ENCODE data around the gene EIF4G1. TPM values are rescaled to one million over a fixed set of nuclear protein-coding genes. Genes with fewer than 3 reads are reported as not detected.
"Not testable (repeated sequence)": the region's sequence is repeated elsewhere in the genome, so short reads cannot be mapped to it uniquely, and the experiment has no call there.

Gene EIF4G1
- total RNA-seq, result 100 to 1,000 TPM; 233 to 431 (median 300) TPM

- peaks cover 0 to 22% of the 10 kb centered on the region in 2 donors for H3K36me3 ChIP-seq
- WGBS, 2 donors (ENCODE audit: low coverage in 1 of 2), result 0% methylated on average over 5 to 6 of the region's 40 CpGs
- ATAC-seq, result peak; percentile 91
Observed at GRCh38 chr3:184314363-184314699, at the start of gene EIF4G1. Gene EIF4G1 (plus strand): TSS chr3:184314606. CDS start chr3:184315797, 1,191 bp downstream.

GRCh38 chr3:184267249-184267648 is 47.2 kb upstream of the EIF4G1 start:
- H3K27ac ChIP-seq, H3K9me3 ChIP-seq, H3K4me3 ChIP-seq, H3K4me1 ChIP-seq, ATAC-seq, H3K36me3 ChIP-seq: not testable (repeated sequence)
- H3K27me3 ChIP-seq, result peaks cover 93% of the 10 kb centered on the region
- 56% methylated on average over 1 of the region's 1 CpG; no CpG with 5 or more reads in 1 of the 2 donors for WGBS, 2 donors (ENCODE audit: low coverage in 1 of 2)

More at GRCh38 chr3:184314363-184314699, at the start of gene EIF4G1:
- Histone ChIP-seq H3K9me3 (no peaks in the 10 kb centered on the region), H3K27me3 (no peaks in the 10 kb centered on the region), H3K4me1 (peaks cover 0 to 47% (median 29%) of the 10 kb centered on the region in 3 donors), H3K4me3 (peak within 1 kb of the TSS; percentile 53 to 86), H3K27ac (peak within 1 kb of the TSS; percentile 81 to 100 (median 96))
- TF ChIP-seq CTCF (IDR thresholded peaks at IDR 0.05) (no peak), EP300 (IDR thresholded peaks at IDR 0.05) (no peak), POLR2A (IDR thresholded peaks at IDR 0.05) (peak; percentile 30 to 41), POLR2AphosphoS5 (IDR thresholded peaks at IDR 0.05) (peak; percentile 78)

- TF ChIP-seq POLR2A (IDR thresholded peaks at IDR 0.05) (no peak), POLR2AphosphoS5 (IDR thresholded peaks at IDR 0.05) (no peak), CTCF (IDR thresholded peaks at IDR 0.05) (no peak)
- H3K4me1 ChIP-seq, result peaks cover 0 to 8% (median 0%) of the 10 kb centered on the region in 3 donors
- no peaks in the 10 kb centered on the region for H3K36me3 ChIP-seq
- 73% methylated on average over 1 of the region's 1 CpG; no CpG with 5 or more reads in 1 of the 2 donors for WGBS, 2 donors (ENCODE audit: low coverage in 1 of 2)
- no peak overlapping the region for H3K4me3 ChIP-seq
- no peaks in the 10 kb centered on the region for H3K9me3 ChIP-seq
- H3K27ac ChIP-seq, result no peak overlapping the region
- ATAC-seq, result no peak
- peaks cover 96% of the 10 kb centered on the region for H3K27me3 ChIP-seq
Observed at GRCh38 chr3:184272269-184272668, 42.1 kb upstream of the EIF4G1 start.

GRCh38 chr3:184275381-184275701 is 39.1 kb upstream of the EIF4G1 start:
- WGBS, 2 donors (ENCODE audit: low coverage in 1 of 2), result 45 to 50% methylated on average over 3 to 5 of the region's 12 CpGs
- Histone ChIP-seq H3K4me3 (no peak overlapping the region), H3K4me1 (peaks cover 0 to 8% (median 0%) of the 10 kb centered on the region in 3 donors), H3K36me3 (no peaks in the 10 kb centered on the region), H3K27ac (no peak overlapping the region), H3K27me3 (peaks cover 75% of the 10 kb centered on the region), H3K9me3 (no peaks in the 10 kb centered on the region)
- TF ChIP-seq POLR2A (IDR thresholded peaks at IDR 0.05) (no peak), EP300 (IDR thresholded peaks at IDR 0.05) (no peak)
- no peak for ATAC-seq

GRCh38 chr3:184275961-184276910 is 38.2 kb upstream of the EIF4G1 start, which contains the start of gene ECE2:
Gene ECE2 (plus strand): TSS chr3:184276022. CDS start chr3:184276154, 132 bp downstream.
- H3K9me3 ChIP-seq, result no peaks in the 10 kb centered on the region
- H3K36me3 ChIP-seq, result no peaks in the 10 kb centered on the region
- no peak within 1 kb of the TSS for H3K27ac ChIP-seq
- no peak for ATAC-seq
- no CpG with 5 or more reads among the region's 65 CpGs for WGBS, 2 donors (ENCODE audit: low coverage in 1 of 2)
- peaks cover 0 to 8% (median 0%) of the 10 kb centered on the region in 3 donors for H3K4me1 ChIP-seq
- H3K4me3 ChIP-seq, result peak within 1 kb of the TSS in 1 of 2 donors; percentile 24
- TF ChIP-seq POLR2AphosphoS5 (IDR thresholded peaks at IDR 0.05) (no peak), POLR2A (IDR thresholded peaks at IDR 0.05) (no peak), EP300 (IDR thresholded peaks at IDR 0.05) (no peak)
- peaks cover 66% of the 10 kb centered on the region for H3K27me3 ChIP-seq

GRCh38 chr3:184277366-184277765 is 37.0 kb upstream of the EIF4G1 start:
- no peaks in the 10 kb centered on the region for H3K36me3 ChIP-seq
- no peak overlapping the region for H3K27ac ChIP-seq
- 100% methylated on average over 2 of the region's 6 CpGs; no CpG with 5 or more reads in 1 of the 2 donors for WGBS, 2 donors (ENCODE audit: low coverage in 1 of 2)
- no peak for ATAC-seq
- peaks cover 0 to 8% (median 0%) of the 10 kb centered on the region in 3 donors for H3K4me1 ChIP-seq
- H3K9me3 ChIP-seq, result no peaks in the 10 kb centered on the region
- H3K27me3 ChIP-seq, result peaks cover 58% of the 10 kb centered on the region
- TF ChIP-seq POLR2AphosphoS5 (IDR thresholded peaks at IDR 0.05) (no peak), EP300 (IDR thresholded peaks at IDR 0.05) (no peak), POLR2A (IDR thresholded peaks at IDR 0.05) (no peak), CTCF (IDR thresholded peaks at IDR 0.05) (no peak)
- no peak overlapping the region for H3K4me3 ChIP-seq

All from gastroesophageal sphincter (tissue), 4 donors.